CD14-positive monocyte (primary cell): ENCODE measurements around the gene AATK. TPM values are rescaled to one million over a fixed set of nuclear protein-coding genes. Genes with fewer than 3 reads are reported as not detected.

ENCODE experiments used
- DNase-seq, 3 donors: peaks; one replicate each; pipeline ENCODE4 v3.0.0-alpha.2; 2011 to 2022
- H2AFZ ChIP-seq: 2 replicates; pipeline ENCODE4 v1.6.0; 2012; ENCODE audit warnings: mild to moderate bottlenecking, low read depth, low read length, inconsistent platforms; ENCODE audit not compliant: insufficient read depth, poor library complexity, severe bottlenecking
- H3K27ac ChIP-seq, 2 donors: 1 replicate in 1 of 2; 2 replicates in 1 of 2; pipeline ENCODE4 v1.5.1; 2012 to 2013; ENCODE audit warnings: low read length in 2 of 2, control low read depth in 1 of 2, inconsistent platforms in 1 of 2, low read depth in 1 of 2, mild to moderate bottlenecking in 1 of 2
- H3K27me3 ChIP-seq, 2 donors: one replicate each; pipeline versions ENCODE4 v1.6.0 to v1.6.1; 2011 to 2013; ENCODE audit warnings: low read length in 2 of 2; ENCODE audit not compliant: control insufficient read depth in 2 of 2, insufficient read depth in 2 of 2
- H3K36me3 ChIP-seq, 2 donors: replicated peaks in 1 of 2; 1 replicate in 1 of 2; 2 replicates in 1 of 2; pipeline versions ENCODE4 v1.5.1 to v1.6.1; 2012 to 2013; ENCODE audit warnings: low read length in 2 of 2, control low read depth in 1 of 2, inconsistent platforms in 1 of 2, mild to moderate bottlenecking in 1 of 2; ENCODE audit not compliant: insufficient read depth in 2 of 2, control insufficient read depth in 1 of 2
- H3K4me1 ChIP-seq, 2 donors: 1 replicate in 1 of 2; 2 replicates in 1 of 2; pipeline versions ENCODE4 v1.5.1 to v1.6.1; 2012 to 2013; ENCODE audit warnings: low read length in 2 of 2, control low read depth in 1 of 2, inconsistent platforms in 1 of 2, mild to moderate bottlenecking in 1 of 2, moderate library complexity in 1 of 2; ENCODE audit not compliant: insufficient read depth in 2 of 2, control insufficient read depth in 1 of 2
- H3K4me2 ChIP-seq: replicated peaks from 2 replicates; pipeline ENCODE3; 2012; ENCODE audit warnings: low read length, moderate library complexity, mild to moderate bottlenecking; ENCODE audit not compliant: poor library complexity, severe bottlenecking; ENCODE audit errors: extremely low read depth
- H3K4me3 ChIP-seq, 3 experiments: fragments of 200-600 bp in 1 of 3; sonication (generic) in 1 of 3; replicated peaks in 1 of 3; 1 replicate in 2 of 3; 2 replicates in 1 of 3; pipeline ENCODE4 v1.5.1; 2011 to 2013; ENCODE audit warnings: low read length in 3 of 3, mild to moderate bottlenecking in 3 of 3, control low read depth in 2 of 3, low read depth in 2 of 3, inconsistent platforms in 1 of 3, moderate library complexity in 1 of 3
- H3K79me2 ChIP-seq: 2 replicates; pipeline ENCODE4 v1.6.0; 2012; ENCODE audit warnings: mild to moderate bottlenecking, control low read depth, inconsistent platforms, low read length, moderate library complexity; ENCODE audit not compliant: insufficient read depth
- H3K9ac ChIP-seq: 2 replicates; pipeline ENCODE4 v1.6.0; 2017; ENCODE audit warnings: low read length, mild to moderate bottlenecking; ENCODE audit not compliant: insufficient read depth, poor library complexity, severe bottlenecking
- H3K9me3 ChIP-seq, 2 donors: replicated peaks in 1 of 2; 1 replicate in 1 of 2; 2 replicates in 1 of 2; pipeline versions ENCODE4 v1.5.1 to v1.6.1; 2012 to 2013; ENCODE audit warnings: low read length in 2 of 2, control low read depth in 1 of 2; ENCODE audit not compliant: control insufficient read depth in 1 of 2, insufficient read depth in 1 of 2
- H4K20me1 ChIP-seq: 2 replicates; pipeline ENCODE4 v1.6.0; 2012; ENCODE audit warnings: mild to moderate bottlenecking, low read length, control low read depth, moderate library complexity; ENCODE audit not compliant: insufficient read depth
- H3K27ac Mint-ChIP-seq, 7 donors: one replicate each; pipeline ENCODE4 v1.8.0; 2020; ENCODE audit warnings: mild to moderate bottlenecking in 7 of 7, mixed read lengths in 7 of 7, moderate library complexity in 6 of 7, inconsistent platforms in 2 of 7
- H3K27me3 Mint-ChIP-seq, 3 donors: one replicate each; pipeline ENCODE4 v1.8.0; 2021 to 2022; ENCODE audit warnings: low read depth in 3 of 3, mild to moderate bottlenecking in 3 of 3, mixed read lengths in 3 of 3, moderate library complexity in 3 of 3, inconsistent platforms in 1 of 3
- H3K36me3 Mint-ChIP-seq, 2 donors: one replicate each; pipeline ENCODE4 v1.8.0; 2020; ENCODE audit warnings: mixed read lengths in 2 of 2, inconsistent platforms in 1 of 2, mild to moderate bottlenecking in 1 of 2
- H3K4me1 Mint-ChIP-seq: one replicate; pipeline ENCODE4 v1.8.0; 2020; ENCODE audit warnings: mild to moderate bottlenecking, mixed read lengths
- H3K4me3 Mint-ChIP-seq, 2 donors: one replicate each; pipeline ENCODE4 v1.8.0; 2020; ENCODE audit warnings: mild to moderate bottlenecking in 2 of 2, mixed read lengths in 2 of 2, moderate library complexity in 1 of 2
- H3K9me3 Mint-ChIP-seq, 7 donors: one replicate each; pipeline ENCODE4 v1.8.0; 2020 to 2022; ENCODE audit warnings: mixed read lengths in 7 of 7, mild to moderate bottlenecking in 6 of 7, moderate library complexity in 6 of 7, inconsistent platforms in 2 of 7
- WGBS: methylation state at CpG from one replicate; pipeline ENCODE4 v1.1.5; 2013; ENCODE audit warnings: missing lambda C conversion rate; ENCODE audit not compliant: insufficient coverage; 5-methylcytosine and 5-hydroxymethylcytosine counted together
- intact Hi-C, 2 donors: fragments of 100-400 bp; cut with micrococcal nuclease; formaldehyde crosslinking; loops; one replicate each; pipeline versions ENCODE4 v1.15.0 to v1.15.1; 2023
- polyA plus RNA-seq, 3 donors: library from polyadenylated mRNA; depleted of rRNA in 1 of 3; unstranded in 2 of 3; stranded (reverse) in 1 of 3; fragments of 300-500 nt in 2 of 3; fragments of >200 nt in 1 of 3; fragmentation: Illumina TruSeq in 2 of 3; gene quantifications; 1 replicate in 2 of 3; 2 replicates in 1 of 3; pipeline ENCODE4 v1.2.3, GENCODE V29; 2012 to 2021
- TF ChIP-seq, protein P1 (sequence below): fragments of 200-600 bp; IDR thresholded peaks from one replicate; pipeline ENCODE4 v1.8.0; 2022; ENCODE audit warnings: antibody characterized with exemption, mild to moderate bottlenecking

AATK gene
- polyA plus RNA-seq, 3 donors = 0.93 to 15.3 (median 2.0) TPM

GRCh38 chr17:81160747-81161453, 5.1 kb downstream of the AATK start:
- Histone ChIP-seq H3K9ac (peak overlapping the region; percentile 95), H4K20me1 (no peaks in the 10 kb centered on the region), H3K79me2 (peaks cover 36% of the 10 kb centered on the region), H3K36me3 (no peaks in the 10 kb centered on the region), H3K9me3 (no peaks in the 10 kb centered on the region), H3K4me2 (peak overlapping the region; percentile 80), H3K27ac (peak overlapping the region in 1 of 2 donors; percentile 97), H3K27me3 (peaks cover 0 to 15% of the 10 kb centered on the region in 2 donors), H2AFZ (peak overlapping the region; percentile 63), H3K4me3 (peak overlapping the region in 2 of 3 experiments; percentile 64 to 82), H3K4me1 (peaks cover 29 to 41% of the 10 kb centered on the region in 2 donors)
- H3K27ac Mint-ChIP-seq = peak overlapping the region in 6 of 7 donors; percentile 15 to 81 (median 48)
- H3K4me3 Mint-ChIP-seq = peak overlapping the region; percentile 56 to 82
- DNase-seq = no peak
- TF ChIP-seq, protein P1, sequence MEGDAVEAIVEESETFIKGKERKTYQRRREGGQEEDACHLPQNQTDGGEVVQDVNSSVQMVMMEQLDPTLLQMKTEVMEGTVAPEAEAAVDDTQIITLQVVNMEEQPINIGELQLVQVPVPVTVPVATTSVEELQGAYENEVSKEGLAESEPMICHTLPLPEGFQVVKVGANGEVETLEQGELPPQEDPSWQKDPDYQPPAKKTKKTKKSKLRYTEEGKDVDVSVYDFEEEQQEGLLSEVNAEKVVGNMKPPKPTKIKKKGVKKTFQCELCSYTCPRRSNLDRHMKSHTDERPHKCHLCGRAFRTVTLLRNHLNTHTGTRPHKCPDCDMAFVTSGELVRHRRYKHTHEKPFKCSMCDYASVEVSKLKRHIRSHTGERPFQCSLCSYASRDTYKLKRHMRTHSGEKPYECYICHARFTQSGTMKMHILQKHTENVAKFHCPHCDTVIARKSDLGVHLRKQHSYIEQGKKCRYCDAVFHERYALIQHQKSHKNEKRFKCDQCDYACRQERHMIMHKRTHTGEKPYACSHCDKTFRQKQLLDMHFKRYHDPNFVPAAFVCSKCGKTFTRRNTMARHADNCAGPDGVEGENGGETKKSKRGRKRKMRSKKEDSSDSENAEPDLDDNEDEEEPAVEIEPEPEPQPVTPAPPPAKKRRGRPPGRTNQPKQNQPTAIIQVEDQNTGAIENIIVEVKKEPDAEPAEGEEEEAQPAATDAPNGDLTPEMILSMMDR = no peak
- H3K36me3 Mint-ChIP-seq = peaks cover 0 to 9% of the 10 kb centered on the region in 2 donors
- 48% methylated on average over 19 of the region's 32 CpGs for WGBS
- intact Hi-C loops = no loop called here
- H3K9me3 Mint-ChIP-seq = no peaks in the 10 kb centered on the region
- peaks cover 11 to 28% (median 14%) of the 10 kb centered on the region in 3 donors for H3K27me3 Mint-ChIP-seq
- peaks cover 19% of the 10 kb centered on the region for H3K4me1 Mint-ChIP-seq

GRCh38 chr17:81160306-81160705, 5.7 kb downstream of the AATK start:
- peak overlapping the region; percentile 58 to 97 for H3K27ac ChIP-seq
- peaks cover 0 to under 1% of the 10 kb centered on the region in 2 donors for H3K9me3 ChIP-seq
- peak overlapping the region; percentile 66 to 82 for H3K4me3 Mint-ChIP-seq
- H3K4me1 ChIP-seq = peaks cover 25 to 35% of the 10 kb centered on the region in 2 donors
- peaks cover 10 to 23% (median 10%) of the 10 kb centered on the region in 3 donors for H3K27me3 Mint-ChIP-seq
- TF ChIP-seq, protein P1 = no peak
- peak overlapping the region; percentile 53 to 82 (median 64) for H3K4me3 ChIP-seq
- peaks cover 19% of the 10 kb centered on the region for H3K4me1 Mint-ChIP-seq
- H3K9ac ChIP-seq = peak overlapping the region; percentile 95
- H3K4me2 ChIP-seq = peak overlapping the region; percentile 80
- peaks cover 0 to 10% of the 10 kb centered on the region in 2 donors for H3K27me3 ChIP-seq
- peak overlapping the region; percentile 14 to 81 (median 43) for H3K27ac Mint-ChIP-seq
- peaks cover 0 to 5% (median 2%) of the 10 kb centered on the region in 7 donors for H3K9me3 Mint-ChIP-seq
- WGBS = under 1% methylated on average over 27 of the region's 28 CpGs
- H4K20me1 ChIP-seq = no peaks in the 10 kb centered on the region
- DNase-seq = peak; percentile 73 to 82 (median 77)
- peak overlapping the region; percentile 63 for H2AFZ ChIP-seq
- peaks cover 0 to 9% of the 10 kb centered on the region in 2 donors for H3K36me3 Mint-ChIP-seq
- no peaks in the 10 kb centered on the region for H3K36me3 ChIP-seq
- peaks cover 36% of the 10 kb centered on the region for H3K79me2 ChIP-seq
- intact Hi-C loops = no loop called here
